T-cell (primary cell): ENCODE data around the gene TTC33. TPM values are rescaled to one million over a fixed set of nuclear protein-coding genes. Genes with fewer than 3 reads are reported as not detected.

ENCODE experiments used
- ATAC-seq, 4 experiments: fragments of 200-7000 bp in 3 of 4; fragments of 150-1000 bp in 1 of 4; cut with Tn5 transposase; replicated peaks in 1 of 4; 1 replicate in 3 of 4; 2 replicates in 1 of 4; pipeline ENCODE4 v1.10.0; 2021; ENCODE audit warnings: moderate library complexity in 3 of 4, mild to moderate bottlenecking in 2 of 4, moderate number of reproducible peaks in 1 of 4
- CTCF ChIA-PET, 2 donors: fragments of 300-600 bp; sonication (Branson Sonifier 250); formaldehyde crosslinking; loops; one replicate each; lab custom pipeline; 2022; ENCODE audit warnings: antibody characterized with exemption in 2 of 2; lab: Charles Lee
- POLR2A ChIA-PET, 2 donors: fragments of 300-600 bp; sonication (Branson Sonifier 250); formaldehyde crosslinking; loops; one replicate each; lab custom pipeline; 2022; ENCODE audit warnings: antibody characterized with exemption in 2 of 2; lab: Charles Lee
- DNase-seq, 35 experiments: peaks; one replicate each; pipeline versions ENCODE4 v3.0.0 to v3.0.0-alpha.2; 2013 to 2023
- H3K27ac ChIP-seq: one replicate; pipeline ENCODE4 v1.5.1; 2013; ENCODE audit warnings: low read length
- H3K27me3 ChIP-seq, 2 experiments: replicated peaks in 1 of 2; 1 replicate in 1 of 2; 2 replicates in 1 of 2; pipeline versions ENCODE4 v1.6.1 to v1.7.0; 2013; ENCODE audit warnings: low read length in 1 of 2, mixed read lengths in 1 of 2; ENCODE audit not compliant: control insufficient read depth in 2 of 2, insufficient read depth in 2 of 2; ENCODE audit errors: extremely low read depth in 1 of 2
- H3K36me3 ChIP-seq, 2 donors: 1 replicate in 1 of 2; 2 replicates in 1 of 2; pipeline versions ENCODE4 v1.6.1 to v1.7.0; 2013; ENCODE audit warnings: low read length in 1 of 2; ENCODE audit not compliant: control insufficient read depth in 2 of 2, insufficient read depth in 1 of 2; ENCODE audit errors: extremely low read depth in 1 of 2
- H3K4me1 ChIP-seq, 2 experiments: 1 replicate in 1 of 2; 2 replicates in 1 of 2; pipeline versions ENCODE4 v1.6.1 to v1.7.0; 2013; ENCODE audit warnings: low read length in 2 of 2, mixed read lengths in 1 of 2; ENCODE audit not compliant: insufficient read depth in 2 of 2, control insufficient read depth in 1 of 2; ENCODE audit errors: extremely low read depth in 1 of 2
- H3K4me3 ChIP-seq, 2 donors: 1 replicate in 1 of 2; 2 replicates in 1 of 2; pipeline versions ENCODE4 v1.5.1 to v1.7.0; 2013; ENCODE audit warnings: mild to moderate bottlenecking in 2 of 2, low read length in 1 of 2, moderate library complexity in 1 of 2; ENCODE audit not compliant: control insufficient read depth in 1 of 2; ENCODE audit errors: extremely low read depth in 1 of 2
- H3K9me3 ChIP-seq: 2 replicates; pipeline ENCODE4 v1.7.0; 2013
- H3K27ac Mint-ChIP-seq, 2 donors: one replicate each; pipeline ENCODE4 v1.8.0; 2020 to 2021; ENCODE audit warnings: mild to moderate bottlenecking in 2 of 2, mixed read lengths in 2 of 2
- H3K27me3 Mint-ChIP-seq, 2 donors: one replicate each; pipeline ENCODE4 v1.8.0; 2021 to 2022; ENCODE audit warnings: mixed read lengths in 2 of 2
- H3K36me3 Mint-ChIP-seq: one replicate; pipeline ENCODE4 v1.8.0; 2021; ENCODE audit warnings: mixed read lengths
- H3K4me1 Mint-ChIP-seq, 3 donors: one replicate each; pipeline ENCODE4 v1.8.0; 2020 to 2022; ENCODE audit warnings: mixed read lengths in 3 of 3, mild to moderate bottlenecking in 1 of 3
- H3K4me3 Mint-ChIP-seq, 3 donors: one replicate each; pipeline ENCODE4 v1.8.0; 2020 to 2022; ENCODE audit warnings: mild to moderate bottlenecking in 3 of 3, mixed read lengths in 3 of 3, moderate library complexity in 3 of 3
- H3K9me3 Mint-ChIP-seq, 3 donors: one replicate each; pipeline ENCODE4 v1.8.0; 2020 to 2022; ENCODE audit warnings: mixed read lengths in 3 of 3
- WGBS: methylation state at CpG from one replicate; pipeline ENCODE4 v1.1.5; 2013; ENCODE audit warnings: missing lambda C conversion rate; ENCODE audit not compliant: insufficient coverage; 5-methylcytosine and 5-hydroxymethylcytosine counted together
- total RNA-seq, 35 experiments: library from RNA in 6 of 35; stranded (reverse) in 6 of 35; fragments of 120-200 nt in 1 of 35; gene quantifications; one replicate each; pipeline versions ENCODE4 v1.2.1 to v1.2.4 and lab custom pipeline; 2013 to 2026

TTC33 gene
- total RNA-seq, 5 donors from 2014 or later (not counting 1 experiment from before 2014, with no cell fraction given) = 8.3 to 15.4 (median 13.6) TPM

GRCh38 chr5:40654377-40654991, 101.3 kb downstream of the TTC33 start:
- WGBS = no CpG with 5 or more reads among the region's 4 CpGs
- Mint-ChIP-seq H3K27me3 (no peaks in the 10 kb centered on the region), H3K27ac (peak overlapping the region; percentile 96 to 99), H3K36me3 (no peaks in the 10 kb centered on the region), H3K9me3 (no peaks in the 10 kb centered on the region), H3K4me3 (peak overlapping the region; percentile 64 to 85 (median 75)), H3K4me1 (peaks cover 67 to 80% (median 73%) of the 10 kb centered on the region in 3 donors)
- peak overlapping the region in 1 of 2 donors; percentile 20 for H3K4me3 ChIP-seq
- POLR2A ChIA-PET = interaction anchor here (0.6 to 1.4 kb wide), 12 partner anchors 23 to 881 kb away, joined by 3 to 10 read pairs (median 4); no protein-coding TSS in a partner anchor
- DNase-seq (no peak), ATAC-seq (no peak)
- H3K9me3 ChIP-seq = no peaks in the 10 kb centered on the region
- no peaks in the 10 kb centered on the region for H3K36me3 ChIP-seq
- H3K4me1 ChIP-seq = peaks cover 24 to 40% of the 10 kb centered on the region in 2 experiments
- H3K27ac ChIP-seq = peak overlapping the region; percentile 83
- no peaks in the 10 kb centered on the region for H3K27me3 ChIP-seq
- CTCF ChIA-PET = interaction anchor here (0.6 to 2.1 kb wide), 9 partner anchors 11 to 1187 kb away, joined by 3 to 8 read pairs (median 4); no protein-coding TSS in a partner anchor

- POLR2A ChIA-PET = interaction anchor here (0.6 to 1.6 kb wide), 16 partner anchors 16 to 880 kb away, joined by 3 to 10 read pairs (median 5); no protein-coding TSS in a partner anchor
- peak in 13 of 35 experiments; percentile 5 to 46 (median 25) for DNase-seq
- WGBS = 0% methylated on average over 1 of the region's 4 CpGs
- H3K36me3 ChIP-seq = no peaks in the 10 kb centered on the region
- peak overlapping the region; percentile 19 to 20 for H3K4me3 ChIP-seq
- Mint-ChIP-seq H3K9me3 (no peaks in the 10 kb centered on the region), H3K27me3 (no peaks in the 10 kb centered on the region), H3K4me1 (peaks cover 71 to 83% (median 74%) of the 10 kb centered on the region in 3 donors), H3K4me3 (peak overlapping the region; percentile 64 to 85 (median 75)), H3K36me3 (no peaks in the 10 kb centered on the region), H3K27ac (peak overlapping the region; percentile 96 to 99)
- no peaks in the 10 kb centered on the region for H3K9me3 ChIP-seq
- peaks cover 25 to 47% of the 10 kb centered on the region in 2 experiments for H3K4me1 ChIP-seq
- CTCF ChIA-PET = interaction anchor here (0.5 to 2.0 kb wide), 15 partner anchors 22 to 1527 kb away, joined by 3 to 8 read pairs (median 3); no protein-coding TSS in a partner anchor
- no peaks in the 10 kb centered on the region for H3K27me3 ChIP-seq
- H3K27ac ChIP-seq = peak overlapping the region; percentile 83
- ATAC-seq = peak; percentile 32 to 84 (median 53)
Observed at GRCh38 chr5:40653221-40654022, 102.3 kb downstream of the TTC33 start.

GRCh38 chr5:40652441-40653220, 103.1 kb downstream of the TTC33 start:
- DNase-seq = peak in 10 of 35 experiments; percentile 8 to 38 (median 22)
- no peaks in the 10 kb centered on the region for H3K9me3 Mint-ChIP-seq
- Histone ChIP-seq H3K9me3 (no peaks in the 10 kb centered on the region), H3K4me1 (peaks cover 27 to 50% of the 10 kb centered on the region in 2 experiments), H3K27ac (peak overlapping the region; percentile 83), H3K36me3 (no peaks in the 10 kb centered on the region), H3K4me3 (no peak overlapping the region), H3K27me3 (no peaks in the 10 kb centered on the region)
- H3K27ac Mint-ChIP-seq = peak overlapping the region; percentile 96 to 99
- 39% methylated on average over 7 of the region's 8 CpGs for WGBS
- peaks cover 4% of the 10 kb centered on the region for H3K36me3 Mint-ChIP-seq
- H3K4me3 Mint-ChIP-seq = peak overlapping the region; percentile 7 to 85 (median 64)
- CTCF ChIA-PET = interaction anchor here (0.5 to 1.4 kb wide), 8 partner anchors 14 to 1027 kb away, joined by 3 to 4 read pairs (median 3); no protein-coding TSS in a partner anchor
- ATAC-seq = peak; percentile 20 to 39 (median 30)
- POLR2A ChIA-PET = interaction anchor here (0.6 to 1.6 kb wide), 6 partner anchors 24 to 1218 kb away, joined by 3 to 8 read pairs (median 6); no protein-coding TSS in a partner anchor
- no peaks in the 10 kb centered on the region for H3K27me3 Mint-ChIP-seq
- H3K4me1 Mint-ChIP-seq = peaks cover 72 to 81% (median 73%) of the 10 kb centered on the region in 3 donors

- H3K4me3 Mint-ChIP-seq = no peak overlapping the region
- no peak for ATAC-seq
- H3K9me3 Mint-ChIP-seq = no peaks in the 10 kb centered on the region
- peaks cover 27 to 50% of the 10 kb centered on the region in 2 experiments for H3K4me1 ChIP-seq
- H3K27ac Mint-ChIP-seq = peak overlapping the region; percentile 59 to 64
- no peaks in the 10 kb centered on the region for H3K36me3 ChIP-seq
- WGBS = no CpG with 5 or more reads among the region's 3 CpGs
- peaks cover 69 to 76% (median 69%) of the 10 kb centered on the region in 3 donors for H3K4me1 Mint-ChIP-seq
- H3K4me3 ChIP-seq = no peak overlapping the region
- ChIA-PET POLR2A (no interaction called here), CTCF (interaction anchor here in 1 of 2 donors (0.5 kb wide), 1 partner anchor 1575 kb away, joined by 3 read pairs; no protein-coding TSS in a partner anchor)
- no peaks in the 10 kb centered on the region for H3K27me3 ChIP-seq
- no peaks in the 10 kb centered on the region for H3K27me3 Mint-ChIP-seq
- H3K36me3 Mint-ChIP-seq = peaks cover 7% of the 10 kb centered on the region
- no peak for DNase-seq
- H3K27ac ChIP-seq = no peak overlapping the region
- no peaks in the 10 kb centered on the region for H3K9me3 ChIP-seq
Observed at GRCh38 chr5:40651201-40651600, 104.6 kb downstream of the TTC33 start.

- no peaks in the 10 kb centered on the region for H3K27me3 ChIP-seq
- Mint-ChIP-seq H3K36me3 (peaks cover 12% of the 10 kb centered on the region), H3K9me3 (peaks cover 0 to 4% (median 0%) of the 10 kb centered on the region in 3 donors), H3K4me3 (peak overlapping the region in 1 of 3 donors; percentile 9), H3K27ac (peak overlapping the region; percentile 93 to 94), H3K4me1 (peaks cover 53 to 60% (median 54%) of the 10 kb centered on the region in 3 donors), H3K27me3 (no peaks in the 10 kb centered on the region)
- DNase-seq (peak in 5 of 35 experiments; percentile 6 to 53 (median 8)), ATAC-seq (peak; percentile 64 to 78 (median 70))
- H3K4me1 ChIP-seq = peaks cover 27 to 38% of the 10 kb centered on the region in 2 experiments
- no CpG with 5 or more reads among the region's 4 CpGs for WGBS
- CTCF ChIA-PET = interaction anchor here (0.6 to 1.1 kb wide), 4 partner anchors 22 to 941 kb away, joined by 3 read pairs; no protein-coding TSS in a partner anchor
- POLR2A ChIA-PET = no interaction called here
- H3K9me3 ChIP-seq = no peaks in the 10 kb centered on the region
- H3K36me3 ChIP-seq = no peaks in the 10 kb centered on the region
- H3K27ac ChIP-seq = peak overlapping the region; percentile 72
- no peak overlapping the region for H3K4me3 ChIP-seq
Observed at GRCh38 chr5:40649463-40650030, 106.2 kb downstream of the TTC33 start.
